ENCODE data around the gene MDM4.
A peak's percentile ranks its signal among the peaks of the same experiment; 100 is the strongest.
"Not testable (repeated sequence)": the region's sequence is repeated elsewhere in the genome, so short reads cannot be mapped to it uniquely, and the experiment has no call there.

Gene MDM4

DNA sequence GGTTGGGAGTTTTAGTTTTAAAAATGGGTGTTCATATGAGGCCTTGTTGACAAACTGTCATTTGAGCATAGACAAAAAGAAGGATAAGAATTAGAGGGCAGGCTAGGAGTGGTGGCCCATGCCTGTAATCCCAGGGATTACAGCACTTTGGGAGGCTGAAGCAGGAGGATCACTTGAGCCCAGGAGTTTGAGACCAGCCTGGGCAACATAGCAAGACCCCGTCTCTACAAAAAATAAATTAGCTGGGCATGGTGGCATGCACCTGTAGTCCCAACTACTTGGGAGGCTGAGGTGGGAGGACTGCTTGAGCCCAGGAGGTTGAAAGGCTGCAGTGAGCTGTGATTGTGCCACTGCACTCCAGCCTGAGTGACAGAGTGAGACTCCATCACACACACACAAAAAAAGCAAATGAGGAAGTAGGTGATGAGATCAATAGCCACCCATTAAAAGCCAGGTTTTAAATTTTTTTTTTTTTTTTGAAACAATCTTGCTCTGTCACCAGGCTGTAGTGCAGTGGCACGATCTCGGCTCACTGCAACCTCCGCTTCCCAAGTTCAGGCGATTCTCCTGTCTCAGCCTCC, 5.8 kb downstream of the MDM4 start:
- ATAC-seq, DNase-seq, H3K27me3 Mint-ChIP-seq, H3K27ac Mint-ChIP-seq: not testable (repeated sequence)
- Mint-ChIP-seq H3K4me1 (peaks cover 69% of the 10 kb centered on the region), H3K4me3 (peak overlapping the region in 1 of 2 donors; percentile 19), H3K9me3 (peaks cover 9 to 13% of the 10 kb centered on the region in 2 donors)

DNA sequence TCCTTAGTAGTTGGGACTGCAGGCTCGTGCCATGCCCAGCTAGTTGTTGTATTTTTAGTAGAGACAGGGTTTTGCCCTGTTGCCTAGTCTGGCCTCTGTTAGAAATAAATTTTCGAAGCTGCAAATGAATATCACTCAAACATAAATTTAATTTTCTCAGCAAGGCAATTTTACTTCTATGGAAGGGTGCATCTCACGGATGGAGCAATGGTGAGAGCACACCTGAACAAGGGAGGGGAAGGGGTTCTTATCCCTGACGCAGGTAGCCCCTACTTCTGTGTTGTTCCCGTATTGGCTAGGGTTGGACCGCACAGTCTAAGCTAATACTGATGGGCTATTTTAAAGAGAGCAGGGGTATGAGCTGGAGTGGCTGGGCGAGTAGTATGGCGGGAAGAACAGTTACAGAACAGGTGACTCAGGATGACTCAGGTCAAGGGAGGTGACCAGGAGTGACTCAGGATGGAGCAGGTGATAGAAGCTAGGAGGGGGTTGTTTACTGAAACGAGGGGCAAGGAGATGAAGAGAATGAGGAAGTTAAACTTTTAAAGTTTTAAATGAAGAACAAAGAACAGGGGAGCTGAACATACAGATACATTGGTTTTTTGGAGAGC, 7.5 kb downstream of the MDM4 start:
- H3K9me3 Mint-ChIP-seq: peaks cover 9 to 13% of the 10 kb centered on the region in 2 donors
- H3K4me1 Mint-ChIP-seq: peaks cover 57% of the 10 kb centered on the region
- no peak for DNase-seq
- no peaks in the 10 kb centered on the region for H3K27me3 Mint-ChIP-seq
- H3K27ac Mint-ChIP-seq: peak overlapping the region in 1 of 2 donors; percentile 4
- peak overlapping the region; percentile 8 to 35 for H3K4me3 Mint-ChIP-seq
- ATAC-seq: no peak

DNA sequence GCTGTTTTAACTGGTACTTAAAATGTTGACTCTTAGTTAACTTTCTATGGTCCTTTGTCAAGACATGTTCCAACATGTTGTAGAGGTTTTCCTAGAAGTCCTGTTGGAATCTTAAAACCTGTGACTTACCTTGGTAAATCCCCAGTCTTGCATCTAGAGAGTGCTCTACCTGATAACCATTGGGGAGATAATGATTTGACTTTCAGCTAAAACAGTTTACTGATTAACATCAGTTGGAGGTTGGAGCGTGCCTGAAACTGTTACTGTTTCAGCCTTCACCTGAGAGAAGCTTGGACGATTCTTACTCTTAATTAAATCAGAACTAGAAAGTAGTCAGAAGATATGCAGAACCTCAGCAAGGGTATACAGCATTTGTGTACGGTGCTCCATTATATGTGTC, 8.8 kb downstream of the MDM4 start:
- Mint-ChIP-seq H3K4me1 (peaks cover 44% of the 10 kb centered on the region), H3K4me3 (peak overlapping the region in 1 of 2 donors; percentile 49), H3K27me3 (no peaks in the 10 kb centered on the region), H3K27ac (peak overlapping the region in 1 of 2 donors; percentile 19), H3K9me3 (peaks cover 9 to 13% of the 10 kb centered on the region in 2 donors)
- no peak for DNase-seq
- ATAC-seq: no peak

DNA sequence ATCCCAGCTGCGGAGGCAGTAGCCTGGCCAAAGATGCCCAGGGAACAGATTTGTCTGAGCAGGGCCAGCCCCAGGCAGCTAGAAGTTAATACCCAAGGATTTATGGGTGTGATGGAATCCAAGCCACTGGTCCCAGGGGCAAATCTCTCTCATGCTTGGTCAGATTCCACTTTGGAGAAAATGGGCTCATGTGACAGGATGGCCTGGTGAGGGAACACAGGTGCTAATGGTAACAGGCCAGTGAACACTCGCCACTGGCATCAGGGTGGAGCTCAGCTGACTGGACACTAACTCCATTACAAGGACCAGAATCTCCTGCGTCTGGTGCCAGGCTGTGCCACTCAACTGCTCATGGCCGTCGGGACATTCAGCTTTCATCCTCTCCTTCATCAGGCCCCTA, 12.0 kb downstream of the MDM4 start:
- Mint-ChIP-seq H3K27ac (peak overlapping the region in 1 of 2 donors; percentile 87), H3K4me3 (no peak overlapping the region), H3K27me3 (no peaks in the 10 kb centered on the region), H3K4me1 (peaks cover 30% of the 10 kb centered on the region), H3K9me3 (peaks cover 8 to 9% of the 10 kb centered on the region in 2 donors)
- DNase-seq (no peak), ATAC-seq (no peak)

DNA sequence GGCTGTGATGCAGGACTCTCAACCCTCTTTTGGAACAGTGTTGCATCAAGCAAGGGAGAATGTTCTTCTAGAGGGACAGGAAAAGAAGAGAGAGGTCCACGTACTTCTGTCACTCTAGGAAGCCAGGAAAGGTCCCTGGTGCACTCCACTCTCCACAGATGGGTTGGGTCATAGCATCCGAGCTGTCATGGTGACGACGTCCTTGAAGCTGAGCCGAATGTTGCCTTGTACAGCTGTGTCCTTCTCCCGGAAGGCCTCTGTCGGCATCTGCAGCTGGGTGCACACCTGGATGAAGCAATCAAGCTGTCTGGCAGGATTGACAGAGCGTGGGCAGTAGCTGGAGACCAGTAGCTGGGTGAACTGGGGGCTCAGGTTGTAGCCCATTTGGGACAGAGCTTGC, 12.5 kb downstream of the MDM4 start:
- Mint-ChIP-seq H3K27me3 (no peaks in the 10 kb centered on the region), H3K9me3 (peaks cover 5 to 7% of the 10 kb centered on the region in 2 donors), H3K4me3 (no peak overlapping the region), H3K27ac (no peak overlapping the region), H3K4me1 (peaks cover 27% of the 10 kb centered on the region)
- DNase-seq (no peak), ATAC-seq (no peak)

DNA sequence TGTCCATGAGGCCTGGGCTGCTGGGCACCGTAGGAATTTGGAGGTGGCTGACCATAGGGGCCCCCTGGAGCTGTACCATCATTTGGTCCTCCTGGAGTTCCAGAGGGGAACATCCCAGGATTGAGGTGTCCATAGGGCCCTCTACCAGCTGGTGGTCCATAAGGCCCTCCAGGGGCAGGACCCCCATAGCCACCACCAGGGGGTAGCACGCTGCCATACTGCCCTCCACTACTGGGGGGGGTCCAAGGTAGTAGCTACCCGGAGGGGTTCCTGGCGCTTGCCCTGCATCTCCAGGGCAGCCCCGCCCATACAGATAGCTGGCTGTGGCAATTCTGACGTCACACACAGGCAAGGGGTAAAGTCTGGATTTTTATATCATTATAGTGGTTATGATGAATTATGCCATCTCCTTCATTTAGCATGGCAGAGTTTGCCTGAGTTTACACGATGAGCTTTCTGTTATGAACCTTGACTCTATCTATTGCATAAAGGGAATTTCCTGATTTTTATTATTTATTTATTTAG, 13.2 kb downstream of the MDM4 start:
- peak; percentile 45 for ATAC-seq
- H3K27ac Mint-ChIP-seq: no peak overlapping the region
- no peak overlapping the region for H3K4me3 Mint-ChIP-seq
- peaks cover 21% of the 10 kb centered on the region for H3K4me1 Mint-ChIP-seq
- H3K9me3 Mint-ChIP-seq: peaks cover 0 to 3% of the 10 kb centered on the region in 2 donors
- H3K27me3 Mint-ChIP-seq: no peaks in the 10 kb centered on the region
- DNase-seq: no peak

DNA sequence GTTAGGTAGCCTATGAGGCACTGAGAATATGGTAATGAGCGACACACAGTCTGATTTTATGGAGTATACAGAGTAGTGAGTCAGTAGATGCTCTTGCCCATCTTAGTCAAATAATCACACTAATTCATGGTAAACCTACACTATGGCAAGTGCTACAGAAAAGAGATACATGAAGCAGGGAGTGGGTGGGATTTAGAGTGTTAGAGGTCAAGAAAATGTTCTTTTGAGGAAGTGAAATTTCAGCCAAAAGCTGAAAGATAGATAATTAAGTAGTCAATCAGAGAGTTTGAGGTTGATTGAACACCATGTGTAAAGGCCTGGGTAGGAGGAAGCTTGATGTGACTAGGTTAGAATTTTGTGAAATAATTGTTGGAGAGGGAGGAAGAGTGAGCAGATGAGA, 14.7 kb downstream of the MDM4 start:
- ATAC-seq (peak; percentile 52), DNase-seq (no peak)
- Mint-ChIP-seq H3K27ac (no peak overlapping the region), H3K9me3 (no peaks in the 10 kb centered on the region), H3K4me1 (peaks cover 10% of the 10 kb centered on the region), H3K4me3 (no peak overlapping the region), H3K27me3 (no peaks in the 10 kb centered on the region)

DNA sequence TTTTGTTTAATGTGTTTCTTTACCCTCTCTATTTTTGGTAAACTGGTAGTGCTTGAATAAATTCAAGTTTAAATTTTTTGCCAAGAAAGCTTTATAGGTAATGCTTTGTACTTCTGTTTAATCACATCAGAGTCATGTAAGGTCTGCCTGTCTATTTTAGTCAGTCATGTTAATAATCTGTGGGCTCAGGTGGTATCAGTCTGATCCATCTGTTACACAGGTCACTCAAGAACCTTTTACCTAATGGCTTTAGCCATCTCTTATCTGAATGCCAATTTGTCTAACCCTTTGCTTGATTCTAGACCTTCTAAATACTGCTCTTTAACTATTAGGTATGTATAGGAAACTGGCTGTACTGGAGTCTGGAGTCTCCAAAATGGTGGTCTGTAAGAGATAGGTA, 16.6 kb downstream of the MDM4 start:
- H3K9me3 Mint-ChIP-seq: no peaks in the 10 kb centered on the region
- no peaks in the 10 kb centered on the region for H3K27me3 Mint-ChIP-seq
- no peak overlapping the region for H3K27ac Mint-ChIP-seq
- no peak overlapping the region for H3K4me3 Mint-ChIP-seq
- no peak for ATAC-seq
- H3K4me1 Mint-ChIP-seq: peaks cover 12% of the 10 kb centered on the region
- DNase-seq: no peak

DNA sequence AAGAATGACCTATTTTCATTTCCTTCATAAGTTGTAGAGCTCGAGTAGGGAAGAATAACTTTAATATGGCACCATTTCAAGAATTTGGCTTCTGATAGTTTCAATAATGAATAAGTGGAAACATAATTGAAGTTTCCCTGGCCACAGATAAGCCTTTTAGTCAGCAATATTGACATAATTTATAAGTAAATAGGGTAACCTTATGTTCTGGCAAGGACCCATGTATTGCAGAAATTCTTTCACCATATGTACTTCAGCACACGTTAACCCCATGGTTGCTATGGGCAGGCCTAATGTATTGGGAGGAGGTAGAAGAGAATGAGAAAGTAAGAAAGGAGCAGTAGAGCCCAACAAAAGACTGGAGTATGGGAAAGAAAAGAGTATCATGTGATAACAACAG, 25.4 kb downstream of the MDM4 start:
- peaks cover 0 to 10% of the 10 kb centered on the region in 2 donors for H3K9me3 Mint-ChIP-seq
- ATAC-seq (no peak), DNase-seq (no peak)
- no peaks in the 10 kb centered on the region for H3K27me3 Mint-ChIP-seq
- no peak overlapping the region for H3K4me3 Mint-ChIP-seq
- H3K27ac Mint-ChIP-seq: no peak overlapping the region
- H3K4me1 Mint-ChIP-seq: peaks cover 59% of the 10 kb centered on the region

DNA sequence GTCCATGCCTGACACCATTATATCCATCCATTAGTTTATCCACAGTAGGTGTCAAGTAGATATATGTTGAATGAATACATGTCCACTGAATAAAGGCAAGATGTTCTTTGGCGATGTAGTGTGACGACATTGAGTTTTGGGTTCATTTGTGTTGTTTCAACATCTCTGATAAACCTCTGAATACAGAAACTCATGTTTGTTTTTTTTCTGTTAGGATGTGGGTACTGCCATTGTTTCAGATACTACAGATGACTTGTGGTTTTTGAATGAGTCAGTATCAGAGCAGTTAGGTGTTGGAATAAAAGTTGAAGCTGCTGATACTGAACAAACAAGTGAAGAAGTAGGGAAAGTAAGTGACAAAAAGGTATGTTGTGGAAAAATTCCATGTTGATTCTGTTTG, 28.1 kb downstream of the MDM4 start:
- Mint-ChIP-seq H3K27me3 (no peaks in the 10 kb centered on the region), H3K4me1 (peaks cover 53% of the 10 kb centered on the region), H3K4me3 (peak overlapping the region; percentile 42 to 71), H3K27ac (peak overlapping the region in 1 of 2 donors; percentile 81), H3K9me3 (peaks cover 0 to 10% of the 10 kb centered on the region in 2 donors)
- DNase-seq (no peak), ATAC-seq (peak; percentile 99)

DNA sequence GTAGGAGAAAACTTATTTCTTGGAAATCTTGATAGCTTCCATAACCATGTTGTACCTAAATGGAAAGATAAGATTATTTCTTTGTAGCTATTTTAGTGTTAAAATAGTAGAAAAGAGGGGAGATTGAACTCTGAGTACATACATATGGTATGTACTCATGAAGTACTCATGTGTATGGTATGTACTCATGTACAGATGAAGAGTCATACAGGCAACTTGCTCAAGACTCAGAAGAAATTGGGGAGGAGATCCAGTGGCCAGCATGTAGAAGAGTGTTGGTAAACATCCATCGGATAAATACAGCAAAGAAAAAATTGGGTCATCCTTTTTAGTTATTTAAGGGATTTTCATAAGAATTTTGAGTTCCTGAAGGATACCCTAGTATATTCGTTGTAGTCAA, 29.0 kb downstream of the MDM4 start:
- Mint-ChIP-seq H3K4me1 (peaks cover 53% of the 10 kb centered on the region), H3K27me3 (no peaks in the 10 kb centered on the region), H3K4me3 (peak overlapping the region; percentile 53 to 71), H3K27ac (peak overlapping the region in 1 of 2 donors; percentile 86), H3K9me3 (peaks cover 0 to 10% of the 10 kb centered on the region in 2 donors)
- ATAC-seq (no peak), DNase-seq (no peak)

DNA sequence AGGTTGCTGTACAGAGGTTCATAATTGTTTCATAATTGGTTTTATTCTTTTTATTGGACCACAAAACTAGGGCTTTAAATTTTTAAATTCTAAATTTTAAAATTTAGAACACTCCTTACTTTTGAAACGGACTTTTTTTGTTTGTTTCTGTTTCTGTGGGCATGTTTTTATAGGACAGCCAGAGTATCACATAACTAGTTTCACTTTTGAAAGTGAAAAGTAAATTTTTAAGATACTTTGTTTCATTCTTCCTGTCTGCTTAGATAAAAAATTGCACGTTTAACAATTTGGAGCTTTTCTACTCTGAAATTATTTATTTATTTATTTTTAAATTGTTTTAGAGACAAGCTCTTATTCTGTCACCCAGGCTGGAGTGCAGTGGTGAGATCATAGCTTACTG, 29.7 kb downstream of the MDM4 start:
- peak overlapping the region in 1 of 2 donors; percentile 71 for H3K4me3 Mint-ChIP-seq
- ATAC-seq (no peak), DNase-seq (no peak)
- no peaks in the 10 kb centered on the region for H3K27me3 Mint-ChIP-seq
- H3K4me1 Mint-ChIP-seq: peaks cover 53% of the 10 kb centered on the region
- H3K27ac Mint-ChIP-seq: peak overlapping the region in 1 of 2 donors; percentile 86
- peaks cover 0 to 10% of the 10 kb centered on the region in 2 donors for H3K9me3 Mint-ChIP-seq

DNA sequence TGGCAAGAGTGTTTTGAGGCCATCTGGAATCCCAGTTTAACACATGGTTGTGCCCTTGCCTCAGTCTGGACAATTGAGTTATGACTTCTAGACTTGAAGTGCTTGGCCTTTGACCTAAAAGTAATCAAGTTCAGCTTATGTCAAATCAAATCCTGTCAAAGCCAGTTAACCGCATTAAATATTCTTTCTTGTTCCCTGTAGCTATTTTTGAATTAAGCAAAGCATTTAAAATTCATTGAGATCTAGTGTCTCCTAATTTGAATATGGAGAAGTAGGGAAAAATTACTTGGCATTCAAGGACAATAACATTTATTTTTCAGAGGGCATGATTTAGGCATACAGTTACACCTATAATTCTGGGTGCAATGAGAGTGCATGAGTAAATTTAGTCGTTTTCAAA, 32.1 kb downstream of the MDM4 start:
- H3K4me3 Mint-ChIP-seq: no peak overlapping the region
- ATAC-seq (no peak), DNase-seq (no peak)
- peaks cover 31% of the 10 kb centered on the region for H3K4me1 Mint-ChIP-seq
- H3K27me3 Mint-ChIP-seq: no peaks in the 10 kb centered on the region
- H3K9me3 Mint-ChIP-seq: peaks cover 0 to 6% of the 10 kb centered on the region in 2 donors
- peak overlapping the region; percentile 34 to 36 for H3K27ac Mint-ChIP-seq

DNA sequence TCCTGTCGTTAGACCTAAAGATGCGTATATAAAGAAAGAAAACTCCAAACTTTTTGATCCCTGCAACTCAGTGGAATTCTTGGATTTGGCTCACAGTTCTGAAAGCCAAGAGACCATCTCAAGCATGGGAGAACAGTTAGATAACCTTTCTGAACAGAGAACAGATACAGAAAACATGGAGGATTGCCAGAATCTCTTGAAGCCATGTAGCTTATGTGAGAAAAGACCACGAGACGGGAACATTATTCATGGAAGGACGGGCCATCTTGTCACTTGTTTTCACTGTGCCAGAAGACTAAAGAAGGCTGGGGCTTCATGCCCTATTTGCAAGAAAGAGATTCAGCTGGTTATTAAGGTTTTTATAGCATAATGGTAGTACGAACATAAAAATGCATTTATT, 33.1 kb downstream of the MDM4 start:
- no peak overlapping the region for H3K4me3 Mint-ChIP-seq
- H3K27ac Mint-ChIP-seq: no peak overlapping the region
- H3K4me1 Mint-ChIP-seq: peaks cover 20% of the 10 kb centered on the region
- no peaks in the 10 kb centered on the region for H3K9me3 Mint-ChIP-seq
- DNase-seq (no peak), ATAC-seq (no peak)
- no peaks in the 10 kb centered on the region for H3K27me3 Mint-ChIP-seq

DNA sequence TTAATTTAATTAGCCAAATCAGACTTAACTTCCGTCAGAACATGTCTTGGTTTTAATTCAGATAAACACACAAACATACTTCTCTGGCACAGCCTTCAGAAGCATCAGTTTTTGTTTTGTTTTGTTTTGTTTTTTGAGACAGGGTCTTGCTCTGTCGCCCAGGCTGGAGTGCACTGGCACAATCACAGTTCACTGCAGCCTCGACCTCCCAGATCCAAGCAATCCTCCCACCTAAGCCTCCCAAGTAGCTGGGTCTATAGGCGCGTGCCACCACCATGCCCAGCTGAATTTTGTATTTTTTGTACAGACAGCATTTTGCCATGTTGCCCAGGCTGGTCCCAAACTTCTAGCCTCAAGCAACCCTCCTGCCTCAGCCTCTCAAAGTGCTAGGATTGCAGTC, 34.7 kb downstream of the MDM4 start:
- DNase-seq (no peak), ATAC-seq (no peak)
- Mint-ChIP-seq H3K4me1 (peaks cover 18% of the 10 kb centered on the region), H3K27me3 (no peaks in the 10 kb centered on the region), H3K9me3 (no peaks in the 10 kb centered on the region), H3K27ac (no peak overlapping the region), H3K4me3 (no peak overlapping the region)

DNA sequence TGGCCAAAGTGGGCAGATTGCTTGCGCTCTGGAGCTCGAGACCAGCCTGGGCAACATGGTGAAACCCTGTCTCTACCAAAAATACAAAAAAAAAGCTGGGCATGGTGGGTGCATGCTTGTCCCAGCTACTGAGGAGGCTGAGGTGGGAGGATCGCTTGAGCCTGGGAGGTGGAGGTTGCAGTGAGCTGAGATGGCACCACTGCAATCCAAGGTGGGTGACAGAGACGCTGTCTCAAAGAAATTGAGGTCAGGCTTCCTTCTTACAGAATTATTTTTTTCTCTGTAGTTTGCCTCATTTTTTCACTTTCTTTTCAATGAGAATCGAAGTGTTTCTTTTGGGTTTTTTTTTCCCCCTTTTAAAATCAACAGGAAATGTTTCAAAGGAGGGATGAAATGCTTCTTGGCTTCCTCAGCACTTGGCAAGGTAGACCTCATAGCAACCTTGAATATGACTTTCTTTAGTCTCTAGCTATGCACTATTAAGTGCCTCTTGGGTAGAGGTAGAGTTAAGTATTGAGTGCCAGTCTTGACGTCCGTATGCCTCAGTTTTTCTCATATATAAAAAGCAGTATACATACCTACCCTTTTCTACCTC, 40.3 kb downstream of the MDM4 start:
- DNase-seq (no peak), ATAC-seq (no peak)
- H3K4me3 Mint-ChIP-seq: no peak overlapping the region
- H3K4me1 Mint-ChIP-seq: peaks cover 38% of the 10 kb centered on the region
- H3K27ac Mint-ChIP-seq: peak overlapping the region in 1 of 2 donors; percentile 54
- no peaks in the 10 kb centered on the region for H3K27me3 Mint-ChIP-seq
- no peaks in the 10 kb centered on the region for H3K9me3 Mint-ChIP-seq

All from stimulated activated naive CD8-positive, alpha-beta T cell treated with anti-CD3 and anti-CD28 coated beads, Interleukin-15, amount 100 ng/mL, for 72 hours (primary cell).